ENCODE results near the gene MASP1.

GRCh38 chr3:187288855-187289605, 2.5 kb downstream of the MASP1 start:
- TF ChIP-seq, protein P1, sequence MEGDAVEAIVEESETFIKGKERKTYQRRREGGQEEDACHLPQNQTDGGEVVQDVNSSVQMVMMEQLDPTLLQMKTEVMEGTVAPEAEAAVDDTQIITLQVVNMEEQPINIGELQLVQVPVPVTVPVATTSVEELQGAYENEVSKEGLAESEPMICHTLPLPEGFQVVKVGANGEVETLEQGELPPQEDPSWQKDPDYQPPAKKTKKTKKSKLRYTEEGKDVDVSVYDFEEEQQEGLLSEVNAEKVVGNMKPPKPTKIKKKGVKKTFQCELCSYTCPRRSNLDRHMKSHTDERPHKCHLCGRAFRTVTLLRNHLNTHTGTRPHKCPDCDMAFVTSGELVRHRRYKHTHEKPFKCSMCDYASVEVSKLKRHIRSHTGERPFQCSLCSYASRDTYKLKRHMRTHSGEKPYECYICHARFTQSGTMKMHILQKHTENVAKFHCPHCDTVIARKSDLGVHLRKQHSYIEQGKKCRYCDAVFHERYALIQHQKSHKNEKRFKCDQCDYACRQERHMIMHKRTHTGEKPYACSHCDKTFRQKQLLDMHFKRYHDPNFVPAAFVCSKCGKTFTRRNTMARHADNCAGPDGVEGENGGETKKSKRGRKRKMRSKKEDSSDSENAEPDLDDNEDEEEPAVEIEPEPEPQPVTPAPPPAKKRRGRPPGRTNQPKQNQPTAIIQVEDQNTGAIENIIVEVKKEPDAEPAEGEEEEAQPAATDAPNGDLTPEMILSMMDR (IDR thresholded peaks at IDR 0.05) = no peak
- TF ChIP-seq POLR2A (IDR thresholded peaks at IDR 0.05) = no peak

Data from lower leg skin (tissue), 3 donors.